Central memory CD8-positive, alpha-beta T cell (primary cell): ENCODE results near the gene EVL.
"Not testable (repeated sequence)": the region's sequence is repeated elsewhere in the genome, so short reads cannot be mapped to it uniquely, and the experiment has no call there.

Experiments used
- ATAC-seq: fragments of 150-1000 bp; cut with Tn5 transposase; replicated peaks from 2 replicates; pipeline ENCODE4 v1.10.0; 2022; ENCODE audit warnings: mild to moderate bottlenecking, moderate FRiP score, moderate number of reproducible peaks; ENCODE audit not compliant: poor library complexity, severe bottlenecking; ENCODE audit errors: extremely low read depth
- DNase-seq, 2 donors: peaks; one replicate each; pipeline ENCODE4 v3.0.0; 2021; ENCODE audit warnings: low spot score in 2 of 2
- H3K27ac Mint-ChIP-seq: one replicate; pipeline ENCODE4 v1.8.0; 2022; ENCODE audit warnings: low read depth, mild to moderate bottlenecking, moderate library complexity, mixed read lengths
- H3K27me3 Mint-ChIP-seq: one replicate; pipeline ENCODE4 v1.8.0; 2022; ENCODE audit warnings: mixed read lengths
- H3K36me3 Mint-ChIP-seq: one replicate; pipeline ENCODE4 v1.8.0; 2022; ENCODE audit warnings: mild to moderate bottlenecking, moderate library complexity, mixed read lengths; ENCODE audit not compliant: insufficient read depth
- H3K4me1 Mint-ChIP-seq: one replicate; pipeline ENCODE4 v1.8.0; 2022; ENCODE audit warnings: mixed read lengths
- H3K4me3 Mint-ChIP-seq: one replicate; pipeline ENCODE4 v1.8.0; 2022; ENCODE audit warnings: mild to moderate bottlenecking, moderate library complexity, mixed read lengths
- H3K9me3 Mint-ChIP-seq: one replicate; pipeline ENCODE4 v1.8.0; 2022; ENCODE audit warnings: mixed read lengths

Gene EVL

GRCh38 chr14:100155756-100156616, 90.8 kb downstream of the EVL start:
- no peak for ATAC-seq
- no peak for DNase-seq
- Mint-ChIP-seq H3K4me1 (no peaks in the 10 kb centered on the region), H3K27ac (no peak overlapping the region), H3K27me3 (peaks cover 28% of the 10 kb centered on the region), H3K9me3 (peaks cover 6% of the 10 kb centered on the region), H3K36me3 (peaks cover 7% of the 10 kb centered on the region), H3K4me3 (no peak overlapping the region)

GRCh38 chr14:100156776-100157175, 91.6 kb downstream of the EVL start:
- peaks cover 6% of the 10 kb centered on the region for H3K9me3 Mint-ChIP-seq
- H3K27ac Mint-ChIP-seq: no peak overlapping the region
- peaks cover 28% of the 10 kb centered on the region for H3K27me3 Mint-ChIP-seq
- H3K36me3 Mint-ChIP-seq: peaks cover 7% of the 10 kb centered on the region
- ATAC-seq (no peak), DNase-seq (no peak)
- H3K4me3 Mint-ChIP-seq: no peak overlapping the region
- H3K4me1 Mint-ChIP-seq: no peaks in the 10 kb centered on the region

- Mint-ChIP-seq H3K4me3 (peak overlapping the region; percentile 23), H3K27me3 (peaks cover 28% of the 10 kb centered on the region)
- ATAC-seq, H3K4me1 Mint-ChIP-seq, DNase-seq, H3K36me3 Mint-ChIP-seq, H3K9me3 Mint-ChIP-seq, H3K27ac Mint-ChIP-seq: not testable (repeated sequence)
Observed at GRCh38 chr14:100157548-100158232, 92.5 kb downstream of the EVL start.

GRCh38 chr14:100158566-100159093, 93.4 kb downstream of the EVL start:
- Mint-ChIP-seq H3K27ac (no peak overlapping the region), H3K9me3 (peaks cover 6% of the 10 kb centered on the region), H3K36me3 (peaks cover 4% of the 10 kb centered on the region), H3K4me1 (no peaks in the 10 kb centered on the region), H3K4me3 (no peak overlapping the region), H3K27me3 (peaks cover 28% of the 10 kb centered on the region)
- DNase-seq: no peak
- ATAC-seq: no peak

GRCh38 chr14:100159094-100159864, 94.1 kb downstream of the EVL start, which contains the start of gene DEGS2:
DEGS2 (minus strand) TSS chr14:100159645; CDS start chr14:100159587, 58 bp downstream.
- ATAC-seq (peak; percentile 74), DNase-seq (no peak)
- Mint-ChIP-seq H3K9me3 (peaks cover 6% of the 10 kb centered on the region), H3K27me3 (peaks cover 28% of the 10 kb centered on the region), H3K4me1 (no peaks in the 10 kb centered on the region), H3K4me3 (peak within 1 kb of the TSS; percentile 57), H3K36me3 (peaks cover 4% of the 10 kb centered on the region), H3K27ac (no peak within 1 kb of the TSS)

- H3K27ac Mint-ChIP-seq: no peak overlapping the region
Observed at GRCh38 chr14:100159865-100160533, 94.8 kb downstream of the EVL start.

GRCh38 chr14:100160534-100160916, 95.3 kb downstream of the EVL start:
- ATAC-seq: no peak
- peaks cover 28% of the 10 kb centered on the region for H3K27me3 Mint-ChIP-seq
- no peak overlapping the region for H3K4me3 Mint-ChIP-seq
- no peaks in the 10 kb centered on the region for H3K4me1 Mint-ChIP-seq
- peaks cover 2% of the 10 kb centered on the region for H3K36me3 Mint-ChIP-seq
- no peak overlapping the region for H3K27ac Mint-ChIP-seq
- H3K9me3 Mint-ChIP-seq: no peaks in the 10 kb centered on the region
- DNase-seq: no peak

More at GRCh38 chr14:100159865-100160533, 94.8 kb downstream of the EVL start:
- peaks cover 4% of the 10 kb centered on the region for H3K36me3 Mint-ChIP-seq
- H3K4me3 Mint-ChIP-seq: peak overlapping the region; percentile 11
- H3K4me1 Mint-ChIP-seq: no peaks in the 10 kb centered on the region
- peaks cover 3% of the 10 kb centered on the region for H3K9me3 Mint-ChIP-seq
- no peak for DNase-seq
- H3K27me3 Mint-ChIP-seq: peaks cover 28% of the 10 kb centered on the region
- ATAC-seq: no peak

- no peak for DNase-seq
- Mint-ChIP-seq H3K9me3 (no peaks in the 10 kb centered on the region), H3K4me1 (peaks cover 15% of the 10 kb centered on the region), H3K4me3 (peak overlapping the region; percentile 5), H3K36me3 (peaks cover 4% of the 10 kb centered on the region), H3K27me3 (peaks cover 5% of the 10 kb centered on the region), H3K27ac (peak overlapping the region; percentile 21)
- no peak for ATAC-seq
Observed at GRCh38 chr14:100165376-100165775, 100.2 kb downstream of the EVL start.

GRCh38 chr14:100165831-100166440, 100.7 kb downstream of the EVL start:
- Mint-ChIP-seq H3K4me3 (peak overlapping the region; percentile 85), H3K9me3 (no peaks in the 10 kb centered on the region), H3K27ac (peak overlapping the region; percentile 91), H3K27me3 (no peaks in the 10 kb centered on the region), H3K4me1 (peaks cover 15% of the 10 kb centered on the region), H3K36me3 (peaks cover 4% of the 10 kb centered on the region)
- DNase-seq (no peak), ATAC-seq (no peak)

- Mint-ChIP-seq H3K27ac (no peak overlapping the region), H3K36me3 (peaks cover 4% of the 10 kb centered on the region), H3K4me3 (no peak overlapping the region), H3K9me3 (no peaks in the 10 kb centered on the region), H3K4me1 (peaks cover 15% of the 10 kb centered on the region), H3K27me3 (peaks cover 6% of the 10 kb centered on the region)
- no peak for ATAC-seq
- DNase-seq: no peak
Observed at GRCh38 chr14:100168506-100168905, 103.3 kb downstream of the EVL start.

GRCh38 chr14:100170880-100171279, 105.7 kb downstream of the EVL start:
- Mint-ChIP-seq H3K27me3 (peaks cover 26% of the 10 kb centered on the region), H3K36me3 (peaks cover 4% of the 10 kb centered on the region), H3K4me3 (no peak overlapping the region), H3K9me3 (no peaks in the 10 kb centered on the region), H3K27ac (no peak overlapping the region), H3K4me1 (peaks cover 15% of the 10 kb centered on the region)
- ATAC-seq (no peak), DNase-seq (no peak)
